GDM1 (cell line): ENCODE measurements around the gene UPF3A.
"Not testable (repeated sequence)": the region's sequence is repeated elsewhere in the genome, so short reads cannot be mapped to it uniquely, and the experiment has no call there.

Experiments
- DNase-seq: peaks from one replicate; lab custom pipeline; 2025; lab: John Stamatoyannopoulos, UW

UPF3A gene

GRCh38 chr13:114304346-114305034 is 23.1 kb downstream of the UPF3A start:
- DNase-seq, result no peak

GRCh38 chr13:114309086-114309485 is 27.7 kb downstream of the UPF3A start:
- no peak for DNase-seq

- no peak for DNase-seq
Observed at GRCh38 chr13:114309806-114310410, 28.5 kb downstream of the UPF3A start.

GRCh38 chr13:114310956-114311355 is 29.6 kb downstream of the UPF3A start:
- DNase-seq, result no peak

- DNase-seq, result no peak
Observed at GRCh38 chr13:114311387-114311786, 30.0 kb downstream of the UPF3A start.

- DNase-seq, result no peak
Observed at GRCh38 chr13:114311908-114312307, 30.5 kb downstream of the UPF3A start.

- no peak for DNase-seq
Observed at GRCh38 chr13:114313061-114313860, 31.9 kb downstream of the UPF3A start.

- DNase-seq, result peak; percentile 98
Observed at GRCh38 chr13:114314074-114314912, 32.9 kb downstream of the UPF3A start, which contains the start of gene CHAMP1. Gene CHAMP1, plus strand, starts transcription at chr13:114314503. Its CDS starts 9,340 bp downstream, at chr13:114323843.

- DNase-seq, result no peak
Observed at GRCh38 chr13:114315074-114315785, 33.8 kb downstream of the UPF3A start.

GRCh38 chr13:114318624-114319023 is 37.2 kb downstream of the UPF3A start:
- DNase-seq, result no peak

- DNase-seq, result no peak
Observed at GRCh38 chr13:114319441-114319913, 38.1 kb downstream of the UPF3A start.

GRCh38 chr13:114320065-114320464 is 38.7 kb downstream of the UPF3A start:
- no peak for DNase-seq

GRCh38 chr13:114321256-114321655 is 39.9 kb downstream of the UPF3A start:
- DNase-seq, result no peak

GRCh38 chr13:114323349-114323748 is 41.9 kb downstream of the UPF3A start:
- no peak for DNase-seq

- DNase-seq, result no peak
Observed at GRCh38 chr13:114324334-114324733, 42.9 kb downstream of the UPF3A start.

- no peak for DNase-seq
Observed at GRCh38 chr13:114325729-114326128, 44.3 kb downstream of the UPF3A start.

- DNase-seq, result no peak
Observed at GRCh38 chr13:114328034-114328433, 46.6 kb downstream of the UPF3A start.

- no peak for DNase-seq
Observed at GRCh38 chr13:114328595-114328994, 47.2 kb downstream of the UPF3A start.

- DNase-seq, result no peak
Observed at GRCh38 chr13:114330086-114330485, 48.7 kb downstream of the UPF3A start.

GRCh38 chr13:114333881-114334280 is 52.5 kb downstream of the UPF3A start:
- not testable (repeated sequence) for DNase-seq
